ENCODE data around the gene ACER3. TPM values are rescaled to one million over a fixed set of nuclear protein-coding genes. Genes with fewer than 3 reads are reported as not detected.

The ACER3 gene
- total RNA-seq, 4 donors from 2014 or later, result 9.3 to 25.7 (median 14.2) TPM

GRCh38 chr11:76999597-76999996, 138.9 kb downstream of the ACER3 start:
- H3K9me3 ChIP-seq, result no peaks in the 10 kb centered on the region
- no peak overlapping the region for H3K27ac ChIP-seq
- TF ChIP-seq CTCF (IDR thresholded peaks at IDR 0.05), result no peak
- WGBS, 2 donors (ENCODE audit: low coverage in 1 of 2), result 100% methylated on average over 1 of the region's 1 CpG
- H3K36me3 ChIP-seq, result peaks cover 0 to 9% of the 10 kb centered on the region in 2 donors
- no peaks in the 10 kb centered on the region for H3K27me3 ChIP-seq
- H3K4me1 ChIP-seq, result no peaks in the 10 kb centered on the region
- H3K4me3 ChIP-seq, result no peak overlapping the region
- no peak for ATAC-seq

- Histone ChIP-seq H3K27me3 (no peaks in the 10 kb centered on the region), H3K36me3 (peaks cover 0 to 9% of the 10 kb centered on the region in 2 donors), H3K27ac (no peak overlapping the region), H3K4me1 (no peaks in the 10 kb centered on the region), H3K4me3 (no peak overlapping the region), H3K9me3 (no peaks in the 10 kb centered on the region)
- no peak for ATAC-seq
- no peak for TF ChIP-seq POLR2A (IDR thresholded peaks at IDR 0.05)
- TF ChIP-seq CTCF (IDR thresholded peaks at IDR 0.05), result no peak
- no peak for TF ChIP-seq EP300 (IDR thresholded peaks at IDR 0.05)
- no peak for TF ChIP-seq POLR2AphosphoS5 (IDR thresholded peaks at IDR 0.05)
- WGBS, 2 donors (ENCODE audit: low coverage in 1 of 2), result 75 to 77% methylated on average over 1 of the region's 1 CpG
Measured at GRCh38 chr11:77001613-77002012, 140.9 kb downstream of the ACER3 start.

GRCh38 chr11:77002776-77003175, 142.1 kb downstream of the ACER3 start:
- H3K9me3 ChIP-seq, result no peaks in the 10 kb centered on the region
- no peak for ATAC-seq
- TF ChIP-seq EP300 (IDR thresholded peaks at IDR 0.05) (no peak), POLR2A (IDR thresholded peaks at IDR 0.05) (no peak), POLR2AphosphoS5 (IDR thresholded peaks at IDR 0.05) (no peak), CTCF (IDR thresholded peaks at IDR 0.05) (no peak)
- H3K27me3 ChIP-seq, result no peaks in the 10 kb centered on the region
- H3K4me3 ChIP-seq, result no peak overlapping the region
- H3K4me1 ChIP-seq, result no peaks in the 10 kb centered on the region
- H3K27ac ChIP-seq, result no peak overlapping the region
- H3K36me3 ChIP-seq, result peaks cover 0 to 9% of the 10 kb centered on the region in 2 donors
- 95 to 100% methylated on average over 2 of the region's 2 CpGs for WGBS, 2 donors (ENCODE audit: low coverage in 1 of 2)

GRCh38 chr11:77003963-77004362, 143.2 kb downstream of the ACER3 start:
- ATAC-seq, result no peak
- no peak for TF ChIP-seq CTCF (IDR thresholded peaks at IDR 0.05)
- TF ChIP-seq POLR2A (IDR thresholded peaks at IDR 0.05), result no peak
- no peak for TF ChIP-seq POLR2AphosphoS5 (IDR thresholded peaks at IDR 0.05)
- no peak for TF ChIP-seq EP300 (IDR thresholded peaks at IDR 0.05)
- H3K4me1 ChIP-seq, result no peaks in the 10 kb centered on the region
- WGBS, 2 donors (ENCODE audit: low coverage in 1 of 2), result 36 to 42% methylated on average over 2 of the region's 2 CpGs
- peaks cover 0 to 14% of the 10 kb centered on the region in 2 donors for H3K36me3 ChIP-seq
- H3K27me3 ChIP-seq, result no peaks in the 10 kb centered on the region
- H3K4me3 ChIP-seq, result no peak overlapping the region
- no peak overlapping the region for H3K27ac ChIP-seq
- no peaks in the 10 kb centered on the region for H3K9me3 ChIP-seq

GRCh38 chr11:77009533-77010160, 148.9 kb downstream of the ACER3 start:
- ATAC-seq, result no peak
- TF ChIP-seq POLR2AphosphoS5 (IDR thresholded peaks at IDR 0.05), result no peak
- no peak for TF ChIP-seq POLR2A (IDR thresholded peaks at IDR 0.05)
- no peak for TF ChIP-seq EP300 (IDR thresholded peaks at IDR 0.05)
- TF ChIP-seq CTCF (IDR thresholded peaks at IDR 0.05), result no peak

More at GRCh38 chr11:77009533-77010160, 148.9 kb downstream of the ACER3 start:
- Histone ChIP-seq H3K4me1 (no peaks in the 10 kb centered on the region), H3K4me3 (no peak overlapping the region), H3K9me3 (no peaks in the 10 kb centered on the region), H3K27ac (no peak overlapping the region), H3K27me3 (no peaks in the 10 kb centered on the region), H3K36me3 (peaks cover 0 to 22% of the 10 kb centered on the region in 2 donors)

All from gastroesophageal sphincter (tissue), 4 donors.